K562 (cell line): ENCODE measurements around the gene VGF. TPM values are rescaled to one million over a fixed set of nuclear protein-coding genes. Genes with fewer than 3 reads are reported as not detected.

Source experiments
- BRF1 ChIP-seq: IDR thresholded peaks from 3 replicates; pipeline ENCODE4 v1.6.1; 2011; ENCODE audit warnings: borderline replicate concordance, mild to moderate bottlenecking; ENCODE audit not compliant: insufficient read length; ENCODE audit errors: extremely low read depth
- NR1H2 ChIP-seq: sonication (generic); formaldehyde crosslinking; IDR thresholded peaks from 2 replicates; pipeline ENCODE4 v1.4.0; 2020; ENCODE audit warnings: mild to moderate bottlenecking, missing genetic modification reagents
- PCBP1 ChIP-seq: fragments of 200-400 bp; formaldehyde crosslinking; IDR thresholded peaks from 2 replicates; pipeline ENCODE4 v1.6.1; 2018; ENCODE audit warnings: mild to moderate bottlenecking, low read depth, low read length; ENCODE audit not compliant: poor library complexity, severe bottlenecking
- RFX7 ChIP-seq: fragments of 250-450 bp; sonication (Bioruptor Pico); IDR thresholded peaks from 2 replicates; pipeline ENCODE4 v1.5.1; 2021; ENCODE audit warnings: mild to moderate bottlenecking
- RUNX1 ChIP-seq: sonication (generic); IDR thresholded peaks from 2 replicates; pipeline ENCODE4 v1.6.1; 2016; ENCODE audit warnings: antibody characterized with exemption, low read depth
- SREBF2 ChIP-seq: sonication (generic); formaldehyde crosslinking; IDR thresholded peaks from 2 replicates; pipeline ENCODE4 v1.4.0; 2020; ENCODE audit warnings: mild to moderate bottlenecking, missing genetic modification reagents
- ZNF12 ChIP-seq: sonication (generic); formaldehyde crosslinking; IDR thresholded peaks from 2 replicates; pipeline ENCODE4 v1.4.0; 2020; ENCODE audit warnings: mild to moderate bottlenecking, missing genetic modification reagents
- ZNF140 ChIP-seq: fragments of 250-450 bp; sonication (Bioruptor Pico); IDR thresholded peaks from 2 replicates; pipeline ENCODE4 v1.8.0; 2021; ENCODE audit warnings: moderate library complexity, mild to moderate bottlenecking, inconsistent platforms
- ZNF197 ChIP-seq: fragments of 200-800 bp; sonication (Bioruptor generic); IDR thresholded peaks from 2 replicates; pipeline ENCODE4 v1.6.1; 2016; ENCODE audit warnings: low read depth, missing genetic modification characterization, missing compliant biosample characterization
- ZNF24 ChIP-seq: fragments of 450-650 bp; IDR thresholded peaks from 2 replicates; pipeline ENCODE4 v1.6.1; 2016
- ZNF3 ChIP-seq: fragments of 250-450 bp; sonication (Bioruptor Pico); IDR thresholded peaks from 2 replicates; pipeline ENCODE4 v1.5.0; 2021; ENCODE audit warnings: mild to moderate bottlenecking, moderate library complexity
- polyA plus RNA-seq, 8 experiments: library from polyadenylated mRNA; depleted of rRNA in 4 of 8; stranded (reverse) in 5 of 8; unstranded in 3 of 8; fragments of >200 nt; fragmentation: Nextera tagmentation in 2 of 8; fragmentation: Illumina TruSeq in 1 of 8; extraction: Ambion mirVana in 2 of 8; extraction: Trizol in 1 of 8; gene quantifications; 2 replicates each; pipeline versions ENCODE4 v1.2.1 to v1.2.3, GENCODE V29; 2011 to 2014; ENCODE audit warnings: inconsistent platforms in 1 of 8, missing spikeins in 1 of 8
- total RNA-seq, 7 experiments: library from RNA; depleted of rRNA in 6 of 7; stranded (reverse); fragments of >200 nt in 6 of 7; fragmentation: Illumina TruSeq in 2 of 7; extraction: Trizol in 2 of 7; gene quantifications; 2 replicates each; pipeline versions ENCODE4 v1.2.1 to v1.2.3, GENCODE V29; 2011 to 2021; ENCODE audit warnings: low replicate concordance in 1 of 7
- TF ChIP-seq, protein P1 (sequence below): sonication (generic); formaldehyde crosslinking; IDR thresholded peaks from 2 replicates; pipeline ENCODE4 v1.8.1; 2023; ENCODE audit warnings: mild to moderate bottlenecking, missing genetic modification reagents
- TF ChIP-seq, protein P2 (sequence below): fragments of 250-450 bp; sonication (Bioruptor Pico); IDR thresholded peaks from 2 replicates; pipeline ENCODE4 v1.8.0; 2021; ENCODE audit warnings: borderline replicate concordance, mild to moderate bottlenecking, moderate library complexity; ENCODE audit not compliant: poor library complexity, severe bottlenecking
- TF ChIP-seq, protein P3 (sequence below): fragments of 250-450 bp; sonication (Bioruptor Pico); IDR thresholded peaks from 2 replicates; pipeline ENCODE4 v1.4.0; 2020
- TF ChIP-seq, protein P4 (sequence below): fragments of 450-650 bp; IDR thresholded peaks from 2 replicates; pipeline ENCODE4 v1.7.0; 2016; ENCODE audit warnings: borderline replicate concordance
- TF ChIP-seq, protein P5 (sequence below): fragments of 250-450 bp; sonication (Bioruptor Pico); IDR thresholded peaks from 2 replicates; pipeline ENCODE4 v1.4.0; 2020; ENCODE audit warnings: mild to moderate bottlenecking, moderate library complexity

The VGF gene
- total and polyA plus RNA-seq, 9 of the 15 experiments (the other 6 are each of a cell fraction or from before 2014, with no cell fraction given), result 0.03 to 5.7 (median 0.34) TPM

DNA sequence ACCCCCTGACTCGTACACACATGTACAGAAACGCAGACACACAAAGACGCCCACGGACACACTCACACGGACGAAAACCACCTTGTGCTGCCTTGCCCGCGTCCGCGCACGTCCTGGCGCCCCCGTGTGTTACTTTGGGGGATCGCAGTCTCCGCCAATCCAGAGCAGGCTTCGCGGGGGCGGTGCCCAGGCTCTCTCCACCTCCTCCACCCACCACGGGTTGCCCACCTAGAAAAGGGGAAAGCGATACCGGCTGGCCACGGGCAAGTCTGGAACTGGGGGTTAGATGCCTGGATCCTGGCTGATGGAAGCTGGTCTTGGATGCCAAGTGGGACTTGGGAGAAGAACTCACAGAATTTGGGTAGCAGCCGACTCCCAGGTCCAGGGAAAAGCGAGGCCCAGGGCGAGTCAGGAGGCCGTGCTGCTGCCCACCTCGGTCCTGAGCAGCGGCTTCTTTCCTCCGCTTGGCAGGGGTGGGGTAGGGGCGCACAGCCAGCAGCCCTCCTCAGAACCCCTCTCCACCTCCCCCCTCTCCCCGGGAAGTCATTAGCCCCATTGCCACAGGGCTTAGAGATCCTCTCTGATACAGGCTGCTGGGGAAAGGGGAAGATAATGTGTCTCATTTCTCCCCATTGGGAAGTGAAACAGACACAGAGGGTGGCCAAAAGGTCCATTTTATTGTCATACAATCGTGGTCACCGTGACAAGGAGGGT lies 4.6 kb upstream of the VGF start (continued):
- TF ChIP-seq, protein P1, sequence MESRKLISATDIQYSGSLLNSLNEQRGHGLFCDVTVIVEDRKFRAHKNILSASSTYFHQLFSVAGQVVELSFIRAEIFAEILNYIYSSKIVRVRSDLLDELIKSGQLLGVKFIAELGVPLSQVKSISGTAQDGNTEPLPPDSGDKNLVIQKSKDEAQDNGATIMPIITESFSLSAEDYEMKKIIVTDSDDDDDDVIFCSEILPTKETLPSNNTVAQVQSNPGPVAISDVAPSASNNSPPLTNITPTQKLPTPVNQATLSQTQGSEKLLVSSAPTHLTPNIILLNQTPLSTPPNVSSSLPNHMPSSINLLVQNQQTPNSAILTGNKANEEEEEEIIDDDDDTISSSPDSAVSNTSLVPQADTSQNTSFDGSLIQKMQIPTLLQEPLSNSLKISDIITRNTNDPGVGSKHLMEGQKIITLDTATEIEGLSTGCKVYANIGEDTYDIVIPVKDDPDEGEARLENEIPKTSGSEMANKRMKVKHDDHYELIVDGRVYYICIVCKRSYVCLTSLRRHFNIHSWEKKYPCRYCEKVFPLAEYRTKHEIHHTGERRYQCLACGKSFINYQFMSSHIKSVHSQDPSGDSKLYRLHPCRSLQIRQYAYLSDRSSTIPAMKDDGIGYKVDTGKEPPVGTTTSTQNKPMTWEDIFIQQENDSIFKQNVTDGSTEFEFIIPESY, result no peak
- no peak for TF ChIP-seq RFX7 (CRISPR knock-in tag)
- TF ChIP-seq, protein P2, sequence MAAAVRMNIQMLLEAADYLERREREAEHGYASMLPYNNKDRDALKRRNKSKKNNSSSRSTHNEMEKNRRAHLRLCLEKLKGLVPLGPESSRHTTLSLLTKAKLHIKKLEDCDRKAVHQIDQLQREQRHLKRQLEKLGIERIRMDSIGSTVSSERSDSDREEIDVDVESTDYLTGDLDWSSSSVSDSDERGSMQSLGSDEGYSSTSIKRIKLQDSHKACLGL (CRISPR knock-in tag), result no peak
- no peak for TF ChIP-seq ZNF3 (CRISPR knock-in tag)
- TF ChIP-seq ZNF24, result no peak; the same call in 1 of the 2 replicates
- no peak for TF ChIP-seq ZNF140 (CRISPR knock-in tag)
- no peak; the same call in 1 of the 2 replicates for TF ChIP-seq RUNX1
- no peak for TF ChIP-seq NR1H2 (CRISPR knock-in tag)
- no peak for TF ChIP-seq SREBF2 (CRISPR knock-in tag)
- TF ChIP-seq, protein P3, sequence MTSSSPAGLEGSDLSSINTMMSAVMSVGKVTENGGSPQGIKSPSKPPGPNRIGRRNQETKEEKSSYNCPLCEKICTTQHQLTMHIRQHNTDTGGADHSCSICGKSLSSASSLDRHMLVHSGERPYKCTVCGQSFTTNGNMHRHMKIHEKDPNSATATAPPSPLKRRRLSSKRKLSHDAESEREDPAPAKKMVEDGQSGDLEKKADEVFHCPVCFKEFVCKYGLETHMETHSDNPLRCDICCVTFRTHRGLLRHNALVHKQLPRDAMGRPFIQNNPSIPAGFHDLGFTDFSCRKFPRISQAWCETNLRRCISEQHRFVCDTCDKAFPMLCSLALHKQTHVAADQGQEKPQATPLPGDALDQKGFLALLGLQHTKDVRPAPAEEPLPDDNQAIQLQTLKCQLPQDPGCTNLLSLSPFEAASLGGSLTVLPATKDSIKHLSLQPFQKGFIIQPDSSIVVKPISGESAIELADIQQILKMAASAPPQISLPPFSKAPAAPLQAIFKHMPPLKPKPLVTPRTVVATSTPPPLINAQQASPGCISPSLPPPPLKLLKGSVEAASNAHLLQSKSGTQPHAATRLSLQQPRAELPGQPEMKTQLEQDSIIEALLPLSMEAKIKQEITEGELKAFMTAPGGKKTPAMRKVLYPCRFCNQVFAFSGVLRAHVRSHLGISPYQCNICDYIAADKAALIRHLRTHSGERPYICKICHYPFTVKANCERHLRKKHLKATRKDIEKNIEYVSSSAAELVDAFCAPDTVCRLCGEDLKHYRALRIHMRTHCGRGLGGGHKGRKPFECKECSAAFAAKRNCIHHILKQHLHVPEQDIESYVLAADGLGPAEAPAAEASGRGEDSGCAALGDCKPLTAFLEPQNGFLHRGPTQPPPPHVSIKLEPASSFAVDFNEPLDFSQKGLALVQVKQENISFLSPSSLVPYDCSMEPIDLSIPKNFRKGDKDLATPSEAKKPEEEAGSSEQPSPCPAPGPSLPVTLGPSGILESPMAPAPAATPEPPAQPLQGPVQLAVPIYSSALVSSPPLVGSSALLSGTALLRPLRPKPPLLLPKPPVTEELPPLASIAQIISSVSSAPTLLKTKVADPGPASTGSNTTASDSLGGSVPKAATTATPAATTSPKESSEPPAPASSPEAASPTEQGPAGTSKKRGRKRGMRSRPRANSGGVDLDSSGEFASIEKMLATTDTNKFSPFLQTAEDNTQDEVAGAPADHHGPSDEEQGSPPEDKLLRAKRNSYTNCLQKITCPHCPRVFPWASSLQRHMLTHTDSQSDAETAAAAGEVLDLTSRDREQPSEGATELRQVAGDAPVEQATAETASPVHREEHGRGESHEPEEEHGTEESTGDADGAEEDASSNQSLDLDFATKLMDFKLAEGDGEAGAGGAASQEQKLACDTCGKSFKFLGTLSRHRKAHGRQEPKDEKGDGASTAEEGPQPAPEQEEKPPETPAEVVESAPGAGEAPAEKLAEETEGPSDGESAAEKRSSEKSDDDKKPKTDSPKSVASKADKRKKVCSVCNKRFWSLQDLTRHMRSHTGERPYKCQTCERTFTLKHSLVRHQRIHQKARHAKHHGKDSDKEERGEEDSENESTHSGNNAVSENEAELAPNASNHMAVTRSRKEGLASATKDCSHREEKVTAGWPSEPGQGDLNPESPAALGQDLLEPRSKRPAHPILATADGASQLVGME (CRISPR knock-in tag), result no peak
- TF ChIP-seq ZNF12, result no peak
- no peak for TF ChIP-seq ZNF197 (CRISPR knock-in tag)
- TF ChIP-seq, protein P4, sequence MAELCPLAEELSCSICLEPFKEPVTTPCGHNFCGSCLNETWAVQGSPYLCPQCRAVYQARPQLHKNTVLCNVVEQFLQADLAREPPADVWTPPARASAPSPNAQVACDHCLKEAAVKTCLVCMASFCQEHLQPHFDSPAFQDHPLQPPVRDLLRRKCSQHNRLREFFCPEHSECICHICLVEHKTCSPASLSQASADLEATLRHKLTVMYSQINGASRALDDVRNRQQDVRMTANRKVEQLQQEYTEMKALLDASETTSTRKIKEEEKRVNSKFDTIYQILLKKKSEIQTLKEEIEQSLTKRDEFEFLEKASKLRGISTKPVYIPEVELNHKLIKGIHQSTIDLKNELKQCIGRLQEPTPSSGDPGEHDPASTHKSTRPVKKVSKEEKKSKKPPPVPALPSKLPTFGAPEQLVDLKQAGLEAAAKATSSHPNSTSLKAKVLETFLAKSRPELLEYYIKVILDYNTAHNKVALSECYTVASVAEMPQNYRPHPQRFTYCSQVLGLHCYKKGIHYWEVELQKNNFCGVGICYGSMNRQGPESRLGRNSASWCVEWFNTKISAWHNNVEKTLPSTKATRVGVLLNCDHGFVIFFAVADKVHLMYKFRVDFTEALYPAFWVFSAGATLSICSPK, result no peak
- TF ChIP-seq PCBP1, result no peak
- no peak for TF ChIP-seq BRF1
- TF ChIP-seq, protein P5, sequence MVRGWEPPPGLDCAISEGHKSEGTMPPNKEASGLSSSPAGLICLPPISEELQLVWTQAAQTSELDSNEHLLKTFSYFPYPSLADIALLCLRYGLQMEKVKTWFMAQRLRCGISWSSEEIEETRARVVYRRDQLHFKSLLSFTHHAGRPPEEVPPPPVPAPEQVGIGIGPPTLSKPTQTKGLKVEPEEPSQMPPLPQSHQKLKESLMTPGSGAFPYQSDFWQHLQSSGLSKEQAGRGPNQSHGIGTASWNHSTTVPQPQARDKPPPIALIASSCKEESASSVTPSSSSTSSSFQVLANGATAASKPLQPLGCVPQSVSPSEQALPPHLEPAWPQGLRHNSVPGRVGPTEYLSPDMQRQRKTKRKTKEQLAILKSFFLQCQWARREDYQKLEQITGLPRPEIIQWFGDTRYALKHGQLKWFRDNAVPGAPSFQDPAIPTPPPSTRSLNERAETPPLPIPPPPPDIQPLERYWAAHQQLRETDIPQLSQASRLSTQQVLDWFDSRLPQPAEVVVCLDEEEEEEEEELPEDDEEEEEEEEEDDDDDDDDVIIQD (CRISPR knock-in tag), result no peak
